HG02588 (cell line): ENCODE measurements around the gene SEPTIN1.
"Not testable (repeated sequence)": the region's sequence is repeated elsewhere in the genome, so short reads cannot be mapped to it uniquely, and the experiment has no call there.

Experiments
- ATAC-seq: cut with Tn5 transposase; IDR thresholded peaks from one replicate; pipeline ENCODE4 v1.9.1; 2021; ENCODE audit warnings: mild to moderate bottlenecking, moderate library complexity; ENCODE audit not compliant: unreplicated experiment

The SEPTIN1 gene

GRCh38 chr16:30342751-30343490 lies 39.4 kb downstream of the SEPTIN1 start:
- no peak for ATAC-seq

GRCh38 chr16:30341971-30342370 lies 40.4 kb downstream of the SEPTIN1 start:
- not testable (repeated sequence) for ATAC-seq

- no peak for ATAC-seq
Measured at GRCh38 chr16:30340621-30341020, 41.7 kb downstream of the SEPTIN1 start.

- not testable (repeated sequence) for ATAC-seq
Measured at GRCh38 chr16:30338715-30339114, 43.6 kb downstream of the SEPTIN1 start.

- not testable (repeated sequence) for ATAC-seq
Measured at GRCh38 chr16:30337964-30338357, 44.4 kb downstream of the SEPTIN1 start.

GRCh38 chr16:30335598-30336474 lies 46.5 kb downstream of the SEPTIN1 start:
- ATAC-seq: peak; percentile 10

- peak; percentile 70 for ATAC-seq
Measured at GRCh38 chr16:30335028-30335597, 47.2 kb downstream of the SEPTIN1 start.

- peak; percentile 80 for ATAC-seq
Measured at GRCh38 chr16:30334473-30334989, 47.8 kb downstream of the SEPTIN1 start.
